ENCODE measurements around the gene MAGI2.

Gene MAGI2

GRCh38 chr7:78178319-78178718, 1275.1 kb downstream of the MAGI2 start:
- Histone ChIP-seq H3K27me3 (replicated peaks; ENCODE audit: control insufficient read depth, insufficient read depth, low read length, poor library complexity, severe bottlenecking) (no peaks in the 10 kb centered on the region), H3K4me3 (ENCODE audit: insufficient read depth, low read depth, low read length, poor library complexity, severe bottlenecking) (no peak overlapping the region), H3K4me1 (ENCODE audit: control insufficient read depth, insufficient read depth, low read length, poor library complexity, severe bottlenecking) (no peaks in the 10 kb centered on the region), H3K36me3 (ENCODE audit: control insufficient read depth, insufficient read depth, low read length) (no peaks in the 10 kb centered on the region), H3K27ac (ENCODE audit: insufficient read depth, low read length, poor library complexity, severe bottlenecking) (no peak overlapping the region), H3K9me3 (ENCODE audit: control insufficient read depth, low read length) (no peaks in the 10 kb centered on the region)
- no peak for DNase-seq

- Histone ChIP-seq H3K27ac (ENCODE audit: insufficient read depth, low read length, poor library complexity, severe bottlenecking) (no peak overlapping the region), H3K9me3 (ENCODE audit: control insufficient read depth, low read length) (no peaks in the 10 kb centered on the region), H3K27me3 (replicated peaks; ENCODE audit: control insufficient read depth, insufficient read depth, low read length, poor library complexity, severe bottlenecking) (no peaks in the 10 kb centered on the region), H3K4me1 (ENCODE audit: control insufficient read depth, insufficient read depth, low read length, poor library complexity, severe bottlenecking) (no peaks in the 10 kb centered on the region), H3K4me3 (ENCODE audit: insufficient read depth, low read depth, low read length, poor library complexity, severe bottlenecking) (no peak overlapping the region), H3K36me3 (ENCODE audit: control insufficient read depth, insufficient read depth, low read length) (no peaks in the 10 kb centered on the region)
- no peak for DNase-seq
Observed at GRCh38 chr7:78176171-78176570, 1277.3 kb downstream of the MAGI2 start.

GRCh38 chr7:78175330-78176100, 1278.0 kb downstream of the MAGI2 start:
- Histone ChIP-seq H3K9me3 (ENCODE audit: control insufficient read depth, low read length) (no peaks in the 10 kb centered on the region), H3K4me3 (ENCODE audit: insufficient read depth, low read depth, low read length, poor library complexity, severe bottlenecking) (no peak overlapping the region), H3K27ac (ENCODE audit: insufficient read depth, low read length, poor library complexity, severe bottlenecking) (no peak overlapping the region), H3K4me1 (ENCODE audit: control insufficient read depth, insufficient read depth, low read length, poor library complexity, severe bottlenecking) (no peaks in the 10 kb centered on the region), H3K27me3 (replicated peaks; ENCODE audit: control insufficient read depth, insufficient read depth, low read length, poor library complexity, severe bottlenecking) (no peaks in the 10 kb centered on the region), H3K36me3 (ENCODE audit: control insufficient read depth, insufficient read depth, low read length) (no peaks in the 10 kb centered on the region)
- no peak for DNase-seq

GRCh38 chr7:78173666-78174065, 1279.8 kb downstream of the MAGI2 start:
- Histone ChIP-seq H3K9me3 (ENCODE audit: control insufficient read depth, low read length) (no peaks in the 10 kb centered on the region), H3K27ac (ENCODE audit: insufficient read depth, low read length, poor library complexity, severe bottlenecking) (no peak overlapping the region), H3K36me3 (ENCODE audit: control insufficient read depth, insufficient read depth, low read length) (no peaks in the 10 kb centered on the region), H3K4me1 (ENCODE audit: control insufficient read depth, insufficient read depth, low read length, poor library complexity, severe bottlenecking) (no peaks in the 10 kb centered on the region), H3K27me3 (replicated peaks; ENCODE audit: control insufficient read depth, insufficient read depth, low read length, poor library complexity, severe bottlenecking) (no peaks in the 10 kb centered on the region), H3K4me3 (ENCODE audit: insufficient read depth, low read depth, low read length, poor library complexity, severe bottlenecking) (no peak overlapping the region)
- no peak for DNase-seq

GRCh38 chr7:78172933-78173591, 1280.4 kb downstream of the MAGI2 start:
- H3K4me3 ChIP-seq (ENCODE audit: insufficient read depth, low read depth, low read length, poor library complexity, severe bottlenecking), result no peak overlapping the region
- no peak overlapping the region for H3K27ac ChIP-seq (ENCODE audit: insufficient read depth, low read length, poor library complexity, severe bottlenecking)
- no peak for DNase-seq
- H3K27me3 ChIP-seq (replicated peaks; ENCODE audit: control insufficient read depth, insufficient read depth, low read length, poor library complexity, severe bottlenecking), result no peaks in the 10 kb centered on the region
- H3K9me3 ChIP-seq (ENCODE audit: control insufficient read depth, low read length), result no peaks in the 10 kb centered on the region
- no peaks in the 10 kb centered on the region for H3K36me3 ChIP-seq (ENCODE audit: control insufficient read depth, insufficient read depth, low read length)
- H3K4me1 ChIP-seq (ENCODE audit: control insufficient read depth, insufficient read depth, low read length, poor library complexity, severe bottlenecking), result no peaks in the 10 kb centered on the region

GRCh38 chr7:78172267-78172757, 1281.2 kb downstream of the MAGI2 start:
- no peak for DNase-seq
- no peak overlapping the region for H3K27ac ChIP-seq (ENCODE audit: insufficient read depth, low read length, poor library complexity, severe bottlenecking)

GRCh38 chr7:78171398-78171797, 1282.1 kb downstream of the MAGI2 start:
- H3K27me3 ChIP-seq (replicated peaks; ENCODE audit: control insufficient read depth, insufficient read depth, low read length, poor library complexity, severe bottlenecking), result no peaks in the 10 kb centered on the region

More at GRCh38 chr7:78172267-78172757, 1281.2 kb downstream of the MAGI2 start:
- no peaks in the 10 kb centered on the region for H3K4me1 ChIP-seq (ENCODE audit: control insufficient read depth, insufficient read depth, low read length, poor library complexity, severe bottlenecking)
- no peaks in the 10 kb centered on the region for H3K9me3 ChIP-seq (ENCODE audit: control insufficient read depth, low read length)
- H3K4me3 ChIP-seq (ENCODE audit: insufficient read depth, low read depth, low read length, poor library complexity, severe bottlenecking), result no peak overlapping the region
- no peaks in the 10 kb centered on the region for H3K36me3 ChIP-seq (ENCODE audit: control insufficient read depth, insufficient read depth, low read length)
- no peaks in the 10 kb centered on the region for H3K27me3 ChIP-seq (replicated peaks; ENCODE audit: control insufficient read depth, insufficient read depth, low read length, poor library complexity, severe bottlenecking)

GRCh38 chr7:78170815-78171214, 1282.7 kb downstream of the MAGI2 start:
- DNase-seq, result no peak
- Histone ChIP-seq H3K4me3 (ENCODE audit: insufficient read depth, low read depth, low read length, poor library complexity, severe bottlenecking) (no peak overlapping the region), H3K27ac (ENCODE audit: insufficient read depth, low read length, poor library complexity, severe bottlenecking) (no peak overlapping the region), H3K9me3 (ENCODE audit: control insufficient read depth, low read length) (no peaks in the 10 kb centered on the region), H3K27me3 (replicated peaks; ENCODE audit: control insufficient read depth, insufficient read depth, low read length, poor library complexity, severe bottlenecking) (no peaks in the 10 kb centered on the region), H3K4me1 (ENCODE audit: control insufficient read depth, insufficient read depth, low read length, poor library complexity, severe bottlenecking) (no peaks in the 10 kb centered on the region), H3K36me3 (ENCODE audit: control insufficient read depth, insufficient read depth, low read length) (no peaks in the 10 kb centered on the region)

More at GRCh38 chr7:78171398-78171797, 1282.1 kb downstream of the MAGI2 start:
- DNase-seq, result no peak
- Histone ChIP-seq H3K4me1 (ENCODE audit: control insufficient read depth, insufficient read depth, low read length, poor library complexity, severe bottlenecking) (no peaks in the 10 kb centered on the region), H3K36me3 (ENCODE audit: control insufficient read depth, insufficient read depth, low read length) (no peaks in the 10 kb centered on the region), H3K4me3 (ENCODE audit: insufficient read depth, low read depth, low read length, poor library complexity, severe bottlenecking) (no peak overlapping the region), H3K27ac (ENCODE audit: insufficient read depth, low read length, poor library complexity, severe bottlenecking) (no peak overlapping the region), H3K9me3 (ENCODE audit: control insufficient read depth, low read length) (no peaks in the 10 kb centered on the region)

- Histone ChIP-seq H3K4me1 (ENCODE audit: control insufficient read depth, insufficient read depth, low read length, poor library complexity, severe bottlenecking) (no peaks in the 10 kb centered on the region), H3K27me3 (replicated peaks; ENCODE audit: control insufficient read depth, insufficient read depth, low read length, poor library complexity, severe bottlenecking) (no peaks in the 10 kb centered on the region), H3K4me3 (ENCODE audit: insufficient read depth, low read depth, low read length, poor library complexity, severe bottlenecking) (no peak overlapping the region), H3K27ac (ENCODE audit: insufficient read depth, low read length, poor library complexity, severe bottlenecking) (no peak overlapping the region), H3K9me3 (ENCODE audit: control insufficient read depth, low read length) (no peaks in the 10 kb centered on the region), H3K36me3 (ENCODE audit: control insufficient read depth, insufficient read depth, low read length) (no peaks in the 10 kb centered on the region)
- DNase-seq, result no peak
Observed at GRCh38 chr7:78169992-78170391, 1283.5 kb downstream of the MAGI2 start.

- Histone ChIP-seq H3K27ac (ENCODE audit: insufficient read depth, low read length, poor library complexity, severe bottlenecking) (no peak overlapping the region), H3K9me3 (ENCODE audit: control insufficient read depth, low read length) (no peaks in the 10 kb centered on the region), H3K4me3 (ENCODE audit: insufficient read depth, low read depth, low read length, poor library complexity, severe bottlenecking) (no peak overlapping the region), H3K27me3 (replicated peaks; ENCODE audit: control insufficient read depth, insufficient read depth, low read length, poor library complexity, severe bottlenecking) (no peaks in the 10 kb centered on the region), H3K4me1 (ENCODE audit: control insufficient read depth, insufficient read depth, low read length, poor library complexity, severe bottlenecking) (no peaks in the 10 kb centered on the region), H3K36me3 (ENCODE audit: control insufficient read depth, insufficient read depth, low read length) (no peaks in the 10 kb centered on the region)
- no peak for DNase-seq
Observed at GRCh38 chr7:78168865-78169264, 1284.6 kb downstream of the MAGI2 start.
